Measurements from ENCODE around the gene ATMIN. TPM values are rescaled to one million over a fixed set of nuclear protein-coding genes. Genes with fewer than 3 reads are reported as not detected.

Gene ATMIN
- total and polyA plus RNA-seq, 2 donors (not counting 1 experiment from before 2014, with no cell fraction given), result 43.8 to 52.8 TPM

- DNase-seq (ENCODE audit: low read depth in 2 of 2), result peak; percentile 95 to 96
- Histone ChIP-seq H3K9me3 (ENCODE audit: control insufficient read depth, insufficient read depth, low read depth, low read length) (no peaks in the 10 kb centered on the region), H3K36me3 (ENCODE audit: control insufficient read depth, insufficient read depth, low read length) (no peaks in the 10 kb centered on the region), H3K4me1 (ENCODE audit: control insufficient read depth, extremely low read depth, insufficient read depth, low read length) (peaks cover 2% of the 10 kb centered on the region), H3K27me3 (ENCODE audit: control insufficient read depth, insufficient read depth, low read length) (no peaks in the 10 kb centered on the region), H3K4me3 (replicated peaks in 1 of 4; ENCODE audit: control extremely low read depth in 1 of 4, insufficient read depth in 1 of 4, low read depth in 3 of 4, low read length in 4 of 4) (peak within 1 kb of the TSS; percentile 66 to 89 (median 82)), H3K79me2 (ENCODE audit: control insufficient read depth, insufficient read depth, low read length) (no peaks in the 10 kb centered on the region), H3K27ac (ENCODE audit: insufficient read depth, low read length) (peak within 1 kb of the TSS; percentile 97), H3K9ac (ENCODE audit: insufficient read depth, low read length) (peak within 1 kb of the TSS; percentile 92), H3K4me2 (ENCODE audit: extremely low read depth, insufficient read depth, low read length) (peak within 1 kb of the TSS; percentile 100), H4K20me1 (ENCODE audit: control insufficient read depth, extremely low read depth, insufficient read depth, low read length) (no peaks in the 10 kb centered on the region), H2AFZ (ENCODE audit: low read length) (peak within 1 kb of the TSS; percentile 97)
- no peak for TF ChIP-seq CTCF (conservative IDR thresholded peaks at IDR 0.05 in 1 of 2, IDR thresholded peaks at IDR 0.05 in 1 of 2; ENCODE audit: low read depth in 1 of 2, low read length in 2 of 2)
- no peak for TF ChIP-seq EZH2 (IDR thresholded peaks at IDR 0.05; ENCODE audit: low read length, missing control alignments)
Measured at GRCh38 chr16:81077076-81077940, 41.7 kb downstream of the ATMIN start, which contains the start of gene C16orf46. Gene C16orf46 (minus strand): TSS chr16:81077238. CDS start chr16:81063955, 13,283 bp downstream.

GRCh38 chr16:81080233-81080632 lies 44.6 kb downstream of the ATMIN start:
- Histone ChIP-seq H3K36me3 (ENCODE audit: control insufficient read depth, insufficient read depth, low read length) (no peaks in the 10 kb centered on the region), H3K4me3 (replicated peaks in 1 of 4; ENCODE audit: control extremely low read depth in 1 of 4, insufficient read depth in 1 of 4, low read depth in 3 of 4, low read length in 4 of 4) (no peak overlapping the region), H3K4me1 (ENCODE audit: control insufficient read depth, extremely low read depth, insufficient read depth, low read length) (peaks cover 2% of the 10 kb centered on the region), H3K27ac (ENCODE audit: insufficient read depth, low read length) (no peak overlapping the region), H3K9ac (ENCODE audit: insufficient read depth, low read length) (no peak overlapping the region), H3K79me2 (ENCODE audit: control insufficient read depth, insufficient read depth, low read length) (no peaks in the 10 kb centered on the region), H3K27me3 (ENCODE audit: control insufficient read depth, insufficient read depth, low read length) (no peaks in the 10 kb centered on the region), H3K4me2 (ENCODE audit: extremely low read depth, insufficient read depth, low read length) (no peak overlapping the region), H4K20me1 (ENCODE audit: control insufficient read depth, extremely low read depth, insufficient read depth, low read length) (no peaks in the 10 kb centered on the region), H2AFZ (ENCODE audit: low read length) (no peak overlapping the region), H3K9me3 (ENCODE audit: control insufficient read depth, insufficient read depth, low read depth, low read length) (no peaks in the 10 kb centered on the region)
- TF ChIP-seq CTCF (conservative IDR thresholded peaks at IDR 0.05 in 1 of 2, IDR thresholded peaks at IDR 0.05 in 1 of 2; ENCODE audit: low read depth in 1 of 2, low read length in 2 of 2), result no peak
- no peak for TF ChIP-seq EZH2 (IDR thresholded peaks at IDR 0.05; ENCODE audit: low read length, missing control alignments)
- no peak for DNase-seq (ENCODE audit: low read depth in 2 of 2)

- no peak for TF ChIP-seq EZH2 (IDR thresholded peaks at IDR 0.05; ENCODE audit: low read length, missing control alignments)
- Histone ChIP-seq H2AFZ (ENCODE audit: low read length) (no peak overlapping the region), H3K79me2 (ENCODE audit: control insufficient read depth, insufficient read depth, low read length) (no peaks in the 10 kb centered on the region), H4K20me1 (ENCODE audit: control insufficient read depth, extremely low read depth, insufficient read depth, low read length) (no peaks in the 10 kb centered on the region), H3K9me3 (ENCODE audit: control insufficient read depth, insufficient read depth, low read depth, low read length) (no peaks in the 10 kb centered on the region), H3K9ac (ENCODE audit: insufficient read depth, low read length) (no peak overlapping the region), H3K4me2 (ENCODE audit: extremely low read depth, insufficient read depth, low read length) (no peak overlapping the region), H3K4me3 (replicated peaks in 1 of 4; ENCODE audit: control extremely low read depth in 1 of 4, insufficient read depth in 1 of 4, low read depth in 3 of 4, low read length in 4 of 4) (no peak overlapping the region), H3K36me3 (ENCODE audit: control insufficient read depth, insufficient read depth, low read length) (no peaks in the 10 kb centered on the region), H3K27me3 (ENCODE audit: control insufficient read depth, insufficient read depth, low read length) (no peaks in the 10 kb centered on the region), H3K4me1 (ENCODE audit: control insufficient read depth, extremely low read depth, insufficient read depth, low read length) (peaks cover 2% of the 10 kb centered on the region), H3K27ac (ENCODE audit: insufficient read depth, low read length) (no peak overlapping the region)
- DNase-seq (ENCODE audit: low read depth in 2 of 2), result no peak
Measured at GRCh38 chr16:81081014-81081413, 45.4 kb downstream of the ATMIN start.
